SK-N-MC (cell line): ENCODE measurements around the gene FAM216A.

Experiments
- EZH2 ChIP-seq: fragments of 200-600 bp; sonication (generic); IDR thresholded peaks from one replicate; pipeline ENCODE4 v1.6.1; 2017; ENCODE audit warnings: antibody characterized with exemption
- POLR2AphosphoS5 ChIP-seq: IDR thresholded peaks from 2 replicates; pipeline ENCODE4 v1.6.1; 2012; ENCODE audit warnings: mild to moderate bottlenecking, low read depth, low read length, borderline replicate concordance

DNA sequence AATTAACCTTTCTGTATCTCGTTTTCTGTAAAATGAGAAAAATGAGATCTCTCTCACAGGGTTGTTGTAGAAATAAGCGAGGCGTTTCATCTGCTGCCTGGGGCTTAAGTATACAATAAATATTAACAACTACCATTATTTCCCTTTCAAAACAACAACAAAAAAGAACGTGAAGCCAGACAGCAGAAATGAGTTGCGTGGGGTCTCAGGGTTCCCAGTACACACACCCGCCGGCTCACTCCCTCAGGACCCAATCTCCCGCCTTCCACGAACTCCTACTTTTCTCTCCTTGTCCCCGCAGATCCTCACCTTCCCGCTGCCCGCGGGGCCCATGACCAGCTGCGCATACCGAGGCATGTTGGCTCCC, 815 bp upstream of the FAM216A start:
- TF ChIP-seq POLR2AphosphoS5 (no peak), EZH2 (no peak)
